HG03139 (cell line): Measurements from ENCODE around the gene RRP7A.
"Not testable (repeated sequence)": the region's sequence is repeated elsewhere in the genome, so short reads cannot be mapped to it uniquely, and the experiment has no call there.

Source experiments
- ATAC-seq: cut with Tn5 transposase; IDR thresholded peaks from one replicate; pipeline ENCODE4 v1.9.1; 2021; ENCODE audit not compliant: unreplicated experiment

The RRP7A gene

GRCh38 chr22:42519525-42520401 lies at the start of gene RRP7A:
RRP7A (minus strand) TSS chr22:42519796; CDS start chr22:42519786, 10 bp downstream.
- ATAC-seq: peak; percentile 79

GRCh38 chr22:42567950-42568349 lies 48.4 kb upstream of the RRP7A start:
- not testable (repeated sequence) for ATAC-seq

GRCh38 chr22:42565956-42566355 lies 46.4 kb upstream of the RRP7A start:
- no peak for ATAC-seq

- no peak for ATAC-seq
Measured at GRCh38 chr22:42564699-42565098, 45.1 kb upstream of the RRP7A start.

GRCh38 chr22:42563943-42564342 lies 44.3 kb upstream of the RRP7A start:
- not testable (repeated sequence) for ATAC-seq

GRCh38 chr22:42562684-42563083 lies 43.1 kb upstream of the RRP7A start:
- no peak for ATAC-seq

- ATAC-seq: no peak
Measured at GRCh38 chr22:42562279-42562678, 42.7 kb upstream of the RRP7A start.

GRCh38 chr22:42561856-42562255 lies 42.3 kb upstream of the RRP7A start:
- ATAC-seq: no peak

GRCh38 chr22:42560781-42561180 lies 41.2 kb upstream of the RRP7A start:
- no peak for ATAC-seq

GRCh38 chr22:42560381-42560780 lies 40.8 kb upstream of the RRP7A start:
- no peak for ATAC-seq

- ATAC-seq: peak; percentile 73
Measured at GRCh38 chr22:42553475-42554361, 34.1 kb upstream of the RRP7A start, which contains the start of gene SERHL2. SERHL2 (plus strand) TSS chr22:42553956; CDS start chr22:42554021, 65 bp downstream.

- ATAC-seq: not testable (repeated sequence)
Measured at GRCh38 chr22:42552294-42552647, 32.7 kb upstream of the RRP7A start.

- no peak for ATAC-seq
Measured at GRCh38 chr22:42549331-42550060, 29.9 kb upstream of the RRP7A start.

- no peak for ATAC-seq
Measured at GRCh38 chr22:42548597-42549330, 29.2 kb upstream of the RRP7A start.

GRCh38 chr22:42548126-42548525 lies 28.5 kb upstream of the RRP7A start:
- ATAC-seq: not testable (repeated sequence)

- no peak for ATAC-seq
Measured at GRCh38 chr22:42547562-42547961, 28.0 kb upstream of the RRP7A start.

- no peak for ATAC-seq
Measured at GRCh38 chr22:42544686-42545085, 25.1 kb upstream of the RRP7A start.

GRCh38 chr22:42539236-42539771 lies 19.7 kb upstream of the RRP7A start:
- ATAC-seq: peak; percentile 46

GRCh38 chr22:42537199-42537831 lies 17.7 kb upstream of the RRP7A start:
- not testable (repeated sequence) for ATAC-seq

- ATAC-seq: not testable (repeated sequence)
Measured at GRCh38 chr22:42536634-42537033, 17.0 kb upstream of the RRP7A start.
